HepG2 (cell line): Measurements from ENCODE around the gene PRR12. TPM values are rescaled to one million over a fixed set of nuclear protein-coding genes. Genes with fewer than 3 reads are reported as not detected.
A peak's percentile ranks its signal among the peaks of the same experiment; 100 is the strongest.

Experiments used
- HHEX ChIP-seq: IDR thresholded peaks from 2 replicates; pipeline ENCODE4 v1.6.1; 2016; ENCODE audit warnings: control low read depth
- ISL2 ChIP-seq: sonication (generic); formaldehyde crosslinking; IDR thresholded peaks from 2 replicates; pipeline ENCODE4 v1.5.0; 2020; ENCODE audit warnings: missing genetic modification reagents
- MEIS2 ChIP-seq: sonication (generic); formaldehyde crosslinking; IDR thresholded peaks from 2 replicates; pipeline ENCODE4 v1.9.0; 2021; ENCODE audit warnings: mild to moderate bottlenecking, missing genetic modification reagents
- POLR2G ChIP-seq: fragments of 200-400 bp; formaldehyde crosslinking; IDR thresholded peaks from 2 replicates; pipeline ENCODE4 v1.6.1; 2018; ENCODE audit warnings: mild to moderate bottlenecking, low read depth, low read length, moderate library complexity
- RBFOX2 ChIP-seq: fragments of 200-400 bp; formaldehyde crosslinking; IDR thresholded peaks from 2 replicates; pipeline ENCODE4 v1.6.1; 2017; ENCODE audit warnings: low read depth, mild to moderate bottlenecking, low read length
- SKI ChIP-seq: fragments of 450-650 bp; IDR thresholded peaks from one replicate; pipeline ENCODE4 v1.6.1; 2018; ENCODE audit warnings: mild to moderate bottlenecking; ENCODE audit not compliant: partially characterized antibody
- SRY ChIP-seq: sonication (generic); formaldehyde crosslinking; IDR thresholded peaks from 2 replicates; pipeline ENCODE4 v1.8.0; 2022; ENCODE audit warnings: mild to moderate bottlenecking, missing genetic modification reagents
- STAT6 ChIP-seq: sonication (generic); formaldehyde crosslinking; IDR thresholded peaks from 2 replicates; pipeline ENCODE4 v1.4.0; 2020; ENCODE audit warnings: missing genetic modification reagents, mild to moderate bottlenecking, borderline replicate concordance
- TSC22D2 ChIP-seq: sonication (generic); formaldehyde crosslinking; IDR thresholded peaks from 2 replicates; pipeline ENCODE4 v1.5.1; 2020; ENCODE audit warnings: missing genetic modification reagents, mild to moderate bottlenecking, borderline replicate concordance
- ZBTB38 ChIP-seq: sonication (generic); formaldehyde crosslinking; IDR thresholded peaks from 2 replicates; pipeline ENCODE4 v1.5.1; 2020; ENCODE audit warnings: mild to moderate bottlenecking, missing genetic modification reagents
- ZC3H4 ChIP-seq: sonication (generic); formaldehyde crosslinking; IDR thresholded peaks from 2 replicates; pipeline ENCODE4 v1.4.0; 2020; ENCODE audit warnings: missing genetic modification reagents, borderline replicate concordance
- ZEB1 ChIP-seq: IDR thresholded peaks from 2 replicates; pipeline ENCODE4 v1.6.1; 2012; ENCODE audit warnings: mild to moderate bottlenecking, low read depth, inconsistent platforms; ENCODE audit not compliant: insufficient replicate concordance
- ZIK1 ChIP-seq: sonication (generic); formaldehyde crosslinking; IDR thresholded peaks from 2 replicates; pipeline ENCODE4 v1.5.0; 2020; ENCODE audit warnings: mild to moderate bottlenecking, low read depth, missing genetic modification reagents, borderline replicate concordance
- ZNF274 ChIP-seq: sonication (generic); formaldehyde crosslinking; IDR thresholded peaks from 2 replicates; pipeline ENCODE4 v1.5.1; 2020; ENCODE audit warnings: mild to moderate bottlenecking, missing genetic modification reagents
- ZNF362 ChIP-seq: sonication (generic); formaldehyde crosslinking; IDR thresholded peaks from 2 replicates; pipeline ENCODE4 v1.4.0; 2020; ENCODE audit warnings: missing genetic modification reagents, mild to moderate bottlenecking, borderline replicate concordance
- ZNF460 ChIP-seq: sonication (generic); formaldehyde crosslinking; IDR thresholded peaks from 2 replicates; pipeline ENCODE4 v1.5.1; 2020; ENCODE audit warnings: missing genetic modification reagents, mild to moderate bottlenecking, borderline replicate concordance
- ZNF598 ChIP-seq: sonication (generic); formaldehyde crosslinking; IDR thresholded peaks from 2 replicates; pipeline ENCODE4 v1.5.1; 2020; ENCODE audit warnings: mild to moderate bottlenecking, missing genetic modification reagents, borderline replicate concordance
- ZNF674 ChIP-seq: sonication (generic); formaldehyde crosslinking; IDR thresholded peaks from 2 replicates; pipeline ENCODE4 v1.5.0; 2020; ENCODE audit warnings: low read depth, mild to moderate bottlenecking, missing genetic modification reagents
- polyA plus RNA-seq, 8 experiments: library from polyadenylated mRNA; depleted of rRNA in 3 of 8; stranded (reverse) in 7 of 8; unstranded in 1 of 8; fragments of >200 nt; fragmentation: Illumina TruSeq in 4 of 8; extraction: Trizol in 4 of 8; gene quantifications; 2 replicates each; pipeline versions ENCODE4 v1.2.1 to v1.2.3, GENCODE V29; 2011 to 2016; ENCODE audit warnings: low read depth in 4 of 8, missing spikeins in 1 of 8, mixed read lengths in 1 of 8; ENCODE audit not compliant: insufficient read depth in 1 of 8
- total RNA-seq, 5 experiments: library from RNA; depleted of rRNA; stranded (reverse); fragments of >200 nt; fragmentation: Illumina TruSeq; extraction: Trizol; gene quantifications; 2 replicates each; pipeline ENCODE4 v1.2.3, GENCODE V29; 2016; ENCODE audit warnings: low read depth in 1 of 5
- TF ChIP-seq, protein P1 (sequence below): IDR thresholded peaks from 2 replicates; pipeline ENCODE4 v1.6.1; 2018; ENCODE audit warnings: missing genetic modification reagents
- TF ChIP-seq, protein P2 (sequence below): sonication (generic); formaldehyde crosslinking; IDR thresholded peaks from 2 replicates; pipeline ENCODE4 v1.4.0; 2020; ENCODE audit warnings: low read depth, mild to moderate bottlenecking, missing genetic modification reagents

Gene PRR12
- total and polyA plus RNA-seq, 2 of the 13 experiments (the other 11 are each of a cell fraction or from before 2014, with no cell fraction given): 0.62 to 1.5 TPM

GRCh38 chr19:49672131-49672919 lies 81.3 kb downstream of the PRR12 start (continued):
- TF ChIP-seq ZNF460 (CRISPR knock-in tag) (peak; percentile 92), POLR2G (peak; percentile 33; the same call in 1 of the 2 replicates), ZEB1 (no peak), STAT6 (CRISPR knock-in tag) (no peak), RBFOX2 (no peak), SKI (peak; percentile 55), ZIK1 (CRISPR knock-in tag) (no peak), ISL2 (peak; percentile 61), HHEX (CRISPR knock-in tag) (no peak), ZNF598 (peak; percentile 81; the same call in 1 of the 2 replicates), SRY (no peak), MEIS2 (CRISPR knock-in tag) (peak; percentile 98), ZNF362 (peak; percentile 48; the same call in 1 of the 2 replicates), ZC3H4 (CRISPR knock-in tag) (no peak), ZBTB38 (CRISPR knock-in tag) (peak; percentile 40; the same call in 1 of the 2 replicates), ZNF274 (peak; percentile 81; the same call in 1 of the 2 replicates), ZNF674 (CRISPR knock-in tag) (no peak), TSC22D2 (CRISPR knock-in tag) (peak; percentile 59; the same call in 1 of the 2 replicates)
- TF ChIP-seq, protein P1, sequence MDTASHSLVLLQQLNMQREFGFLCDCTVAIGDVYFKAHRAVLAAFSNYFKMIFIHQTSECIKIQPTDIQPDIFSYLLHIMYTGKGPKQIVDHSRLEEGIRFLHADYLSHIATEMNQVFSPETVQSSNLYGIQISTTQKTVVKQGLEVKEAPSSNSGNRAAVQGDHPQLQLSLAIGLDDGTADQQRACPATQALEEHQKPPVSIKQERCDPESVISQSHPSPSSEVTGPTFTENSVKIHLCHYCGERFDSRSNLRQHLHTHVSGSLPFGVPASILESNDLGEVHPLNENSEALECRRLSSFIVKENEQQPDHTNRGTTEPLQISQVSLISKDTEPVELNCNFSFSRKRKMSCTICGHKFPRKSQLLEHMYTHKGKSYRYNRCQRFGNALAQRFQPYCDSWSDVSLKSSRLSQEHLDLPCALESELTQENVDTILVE (CRISPR knock-in tag): peak; percentile 63; the same call in 1 of the 2 replicates
- TF ChIP-seq, protein P2, sequence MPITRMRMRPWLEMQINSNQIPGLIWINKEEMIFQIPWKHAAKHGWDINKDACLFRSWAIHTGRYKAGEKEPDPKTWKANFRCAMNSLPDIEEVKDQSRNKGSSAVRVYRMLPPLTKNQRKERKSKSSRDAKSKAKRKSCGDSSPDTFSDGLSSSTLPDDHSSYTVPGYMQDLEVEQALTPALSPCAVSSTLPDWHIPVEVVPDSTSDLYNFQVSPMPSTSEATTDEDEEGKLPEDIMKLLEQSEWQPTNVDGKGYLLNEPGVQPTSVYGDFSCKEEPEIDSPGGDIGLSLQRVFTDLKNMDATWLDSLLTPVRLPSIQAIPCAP: no peak
